ENCODE results near the gene ZNF14.
"Not testable (repeated sequence)": the region's sequence is repeated elsewhere in the genome, so short reads cannot be mapped to it uniquely, and the experiment has no call there.

GRCh38 chr19:19743921-19744320 is 11.0 kb upstream of the ZNF14 start:
- TF ChIP-seq CTCF (IDR thresholded peaks at IDR 0.05); SIN3A (IDR thresholded peaks at IDR 0.05; ENCODE audit: borderline replicate concordance, insufficient read depth, low read depth, low read length): not testable (repeated sequence)

All from Panc1 (cell line).